Myocyte (in vitro differentiated cells): ENCODE data around the gene IP6K3. TPM values are rescaled to one million over a fixed set of nuclear protein-coding genes. Genes with fewer than 3 reads are reported as not detected.

Experiments used
- DNase-seq: peaks from one replicate; pipeline ENCODE4 v3.0.0-alpha.2; 2012; ENCODE audit warnings: low read depth
- total RNA-seq: library from RNA; depleted of rRNA; stranded (reverse); fragments of >200 nt; gene quantifications from 2 replicates; pipeline ENCODE4 v1.2.3, GENCODE V29; 2014

The IP6K3 gene
- total RNA-seq, 1 donor from 2014 or later, result 70.3 TPM

GRCh38 chr6:33777398-33778388 lies 31.0 kb upstream of the IP6K3 start:
- no peak for DNase-seq

- DNase-seq, result no peak
These were observed 30.1 kb upstream of the IP6K3 start for GRCh38 chr6:33776764-33777163.

- DNase-seq, result no peak
These were observed 29.5 kb upstream of the IP6K3 start for GRCh38 chr6:33776186-33776585.

- DNase-seq, result no peak
These were observed 28.1 kb upstream of the IP6K3 start for GRCh38 chr6:33774774-33775173.

- no peak for DNase-seq
These were observed 26.3 kb upstream of the IP6K3 start for GRCh38 chr6:33772902-33773472.

- no peak for DNase-seq
These were observed 25.6 kb upstream of the IP6K3 start for GRCh38 chr6:33772082-33772830.

GRCh38 chr6:33771146-33772081 lies 24.7 kb upstream of the IP6K3 start:
- DNase-seq, result peak; percentile 87

- no peak for DNase-seq
These were observed 24.1 kb upstream of the IP6K3 start for GRCh38 chr6:33770833-33771145.

- DNase-seq, result no peak
These were observed 23.6 kb upstream of the IP6K3 start for GRCh38 chr6:33770124-33770832.

GRCh38 chr6:33769248-33769821 lies 22.6 kb upstream of the IP6K3 start:
- no peak for DNase-seq

GRCh38 chr6:33768644-33769120 lies 22.0 kb upstream of the IP6K3 start:
- DNase-seq, result peak; percentile 87

GRCh38 chr6:33766921-33767907 lies 20.5 kb upstream of the IP6K3 start:
- DNase-seq, result peak; percentile 91

- DNase-seq, result no peak
These were observed 18.7 kb upstream of the IP6K3 start for GRCh38 chr6:33765368-33765767.

GRCh38 chr6:33764036-33764435 lies 17.3 kb upstream of the IP6K3 start:
- no peak for DNase-seq

- no peak for DNase-seq
These were observed 16.8 kb upstream of the IP6K3 start for GRCh38 chr6:33763483-33763882.

- DNase-seq, result no peak
These were observed 16.0 kb upstream of the IP6K3 start for GRCh38 chr6:33762713-33763112.

- DNase-seq, result peak; percentile 81
These were observed 15.4 kb upstream of the IP6K3 start for GRCh38 chr6:33761922-33762629.

GRCh38 chr6:33761581-33761921 lies 14.8 kb upstream of the IP6K3 start:
- DNase-seq, result no peak
